Stimulated activated CD8-positive, alpha-beta memory T cell treated with anti-CD3 and anti-CD28 coated beads, Interleukin-7, amount 100 ng/mL, for 24 hours (primary cell): ENCODE measurements around the gene TOM1L2.
"Not testable (repeated sequence)": the region's sequence is repeated elsewhere in the genome, so short reads cannot be mapped to it uniquely, and the experiment has no call there.

Experiments used
- DNase-seq: peaks from one replicate; pipeline ENCODE4 v3.0.0-alpha.2; 2020; ENCODE audit warnings: low read depth

The TOM1L2 gene

GRCh38 chr17:17943281-17943984 is 28.8 kb downstream of the TOM1L2 start:
- no peak for DNase-seq

- no peak for DNase-seq
Measured at GRCh38 chr17:17942846-17943245, 29.4 kb downstream of the TOM1L2 start.

GRCh38 chr17:17941015-17941414 is 31.2 kb downstream of the TOM1L2 start:
- DNase-seq, result no peak

GRCh38 chr17:17940441-17940911 is 31.7 kb downstream of the TOM1L2 start:
- no peak for DNase-seq

GRCh38 chr17:17939941-17940340 is 32.3 kb downstream of the TOM1L2 start:
- DNase-seq, result not testable (repeated sequence)

- DNase-seq, result no peak
Measured at GRCh38 chr17:17938388-17939107, 33.7 kb downstream of the TOM1L2 start.

- no peak for DNase-seq
Measured at GRCh38 chr17:17937958-17938357, 34.2 kb downstream of the TOM1L2 start.

- no peak for DNase-seq
Measured at GRCh38 chr17:17937201-17937853, 34.9 kb downstream of the TOM1L2 start.

- DNase-seq, result no peak
Measured at GRCh38 chr17:17935321-17936271, 36.6 kb downstream of the TOM1L2 start.

- DNase-seq, result no peak
Measured at GRCh38 chr17:17934806-17935205, 37.4 kb downstream of the TOM1L2 start.

GRCh38 chr17:17934214-17934613 is 38.0 kb downstream of the TOM1L2 start:
- DNase-seq, result no peak

GRCh38 chr17:17933775-17934174 is 38.4 kb downstream of the TOM1L2 start:
- no peak for DNase-seq

GRCh38 chr17:17931159-17931558 is 41.0 kb downstream of the TOM1L2 start:
- no peak for DNase-seq

- DNase-seq, result no peak
Measured at GRCh38 chr17:17930674-17931073, 41.5 kb downstream of the TOM1L2 start.

GRCh38 chr17:17929655-17930380 is 42.4 kb downstream of the TOM1L2 start:
- no peak for DNase-seq

GRCh38 chr17:17928398-17929287 is 43.6 kb downstream of the TOM1L2 start:
- DNase-seq, result no peak

GRCh38 chr17:17926840-17927449 is 45.3 kb downstream of the TOM1L2 start:
- no peak for DNase-seq

- no peak for DNase-seq
Measured at GRCh38 chr17:17926036-17926435, 46.2 kb downstream of the TOM1L2 start.

GRCh38 chr17:17924857-17925250 is 47.3 kb downstream of the TOM1L2 start:
- no peak for DNase-seq
